K562 (cell line): ENCODE results near the gene APOL4. TPM values are rescaled to one million over a fixed set of nuclear protein-coding genes. Genes with fewer than 3 reads are reported as not detected.

Experiments used
- GATAD2B ChIP-seq: fragments of 450-650 bp; IDR thresholded peaks from 2 replicates; pipeline ENCODE4 v1.6.1; 2017; ENCODE audit warnings: mild to moderate bottlenecking, borderline replicate concordance
- HINFP ChIP-seq: fragments of 450-650 bp; conservative IDR thresholded peaks from 2 replicates; pipeline ENCODE4 v1.6.1; 2016; ENCODE audit warnings: missing genetic modification characterization, low read depth, mild to moderate bottlenecking, control low read depth, missing compliant biosample characterization
- MTA2 ChIP-seq: fragments of 450-650 bp; IDR thresholded peaks from 2 replicates; pipeline ENCODE4 v1.6.1; 2016; ENCODE audit warnings: low read depth
- MXI1 ChIP-seq: IDR thresholded peaks from 2 replicates; pipeline ENCODE4 v1.6.1; 2011; ENCODE audit warnings: low read depth, mild to moderate bottlenecking, improper control_type of control experiment, low read length
- POLR2G ChIP-seq: fragments of 200-400 bp; formaldehyde crosslinking; IDR thresholded peaks from 2 replicates; pipeline ENCODE4 v1.6.1; 2017; ENCODE audit warnings: low read depth, mild to moderate bottlenecking, antibody characterized with exemption, low read length, moderate library complexity
- RBFOX2 ChIP-seq: fragments of 200-400 bp; formaldehyde crosslinking; IDR thresholded peaks from 2 replicates; pipeline ENCODE4 v1.6.1; 2017; ENCODE audit warnings: low read depth, mild to moderate bottlenecking, low read length, moderate library complexity
- TAF9B ChIP-seq: fragments of 450-650 bp; IDR thresholded peaks from 2 replicates; pipeline ENCODE4 v1.6.1; 2018; ENCODE audit warnings: mild to moderate bottlenecking; ENCODE audit not compliant: partially characterized antibody
- TCF7L2 ChIP-seq: fragments of 150-350 bp; IDR thresholded peaks from 2 replicates; pipeline ENCODE4 v1.6.1; 2016; ENCODE audit warnings: low read depth, mild to moderate bottlenecking, low read length, moderate library complexity
- ZBTB2 ChIP-seq: fragments of 450-650 bp; IDR thresholded peaks from 2 replicates; pipeline ENCODE4 v1.6.1; 2016; ENCODE audit warnings: antibody characterized with exemption
- ZNF384 ChIP-seq: IDR thresholded peaks from 2 replicates; pipeline ENCODE4 v1.6.1; 2012; ENCODE audit warnings: low read depth, low read length, improper control_type of control experiment
- ZNF395 ChIP-seq: fragments of 200-800 bp; sonication (Bioruptor generic); IDR thresholded peaks from 2 replicates; pipeline ENCODE4 v1.6.1; 2017; ENCODE audit warnings: missing genetic modification characterization, missing compliant biosample characterization
- polyA plus RNA-seq, 8 experiments: library from polyadenylated mRNA; depleted of rRNA in 4 of 8; stranded (reverse) in 5 of 8; unstranded in 3 of 8; fragments of >200 nt; fragmentation: Nextera tagmentation in 2 of 8; fragmentation: Illumina TruSeq in 1 of 8; extraction: Ambion mirVana in 2 of 8; extraction: Trizol in 1 of 8; gene quantifications; 2 replicates each; pipeline versions ENCODE4 v1.2.1 to v1.2.3, GENCODE V29; 2011 to 2014; ENCODE audit warnings: inconsistent platforms in 1 of 8, missing spikeins in 1 of 8
- total RNA-seq, 7 experiments: library from RNA; depleted of rRNA in 6 of 7; stranded (reverse); fragments of >200 nt in 6 of 7; fragmentation: Illumina TruSeq in 2 of 7; extraction: Trizol in 2 of 7; gene quantifications; 2 replicates each; pipeline versions ENCODE4 v1.2.1 to v1.2.3, GENCODE V29; 2011 to 2021; ENCODE audit warnings: low replicate concordance in 1 of 7
- TF ChIP-seq, protein P1 (sequence below): sonication (generic); formaldehyde crosslinking; IDR thresholded peaks from 2 replicates; pipeline ENCODE4 v1.4.0; 2020; ENCODE audit warnings: mild to moderate bottlenecking, missing genetic modification reagents
- TF ChIP-seq, protein P2 (sequence below): sonication (generic); formaldehyde crosslinking; IDR thresholded peaks from 2 replicates; pipeline ENCODE4 v1.8.0; 2022; ENCODE audit warnings: mild to moderate bottlenecking, low read depth, missing genetic modification reagents
- TF ChIP-seq, protein P3 (sequence below): sonication (generic); formaldehyde crosslinking; IDR thresholded peaks from 2 replicates; pipeline ENCODE4 v1.9.0; 2022; ENCODE audit warnings: mild to moderate bottlenecking, missing genetic modification reagents

APOL4 gene
- total and polyA plus RNA-seq, 9 of the 15 experiments (the other 6 are each of a cell fraction or from before 2014, with no cell fraction given) = 6.5 to 15.0 (median 9.8) TPM

DNA sequence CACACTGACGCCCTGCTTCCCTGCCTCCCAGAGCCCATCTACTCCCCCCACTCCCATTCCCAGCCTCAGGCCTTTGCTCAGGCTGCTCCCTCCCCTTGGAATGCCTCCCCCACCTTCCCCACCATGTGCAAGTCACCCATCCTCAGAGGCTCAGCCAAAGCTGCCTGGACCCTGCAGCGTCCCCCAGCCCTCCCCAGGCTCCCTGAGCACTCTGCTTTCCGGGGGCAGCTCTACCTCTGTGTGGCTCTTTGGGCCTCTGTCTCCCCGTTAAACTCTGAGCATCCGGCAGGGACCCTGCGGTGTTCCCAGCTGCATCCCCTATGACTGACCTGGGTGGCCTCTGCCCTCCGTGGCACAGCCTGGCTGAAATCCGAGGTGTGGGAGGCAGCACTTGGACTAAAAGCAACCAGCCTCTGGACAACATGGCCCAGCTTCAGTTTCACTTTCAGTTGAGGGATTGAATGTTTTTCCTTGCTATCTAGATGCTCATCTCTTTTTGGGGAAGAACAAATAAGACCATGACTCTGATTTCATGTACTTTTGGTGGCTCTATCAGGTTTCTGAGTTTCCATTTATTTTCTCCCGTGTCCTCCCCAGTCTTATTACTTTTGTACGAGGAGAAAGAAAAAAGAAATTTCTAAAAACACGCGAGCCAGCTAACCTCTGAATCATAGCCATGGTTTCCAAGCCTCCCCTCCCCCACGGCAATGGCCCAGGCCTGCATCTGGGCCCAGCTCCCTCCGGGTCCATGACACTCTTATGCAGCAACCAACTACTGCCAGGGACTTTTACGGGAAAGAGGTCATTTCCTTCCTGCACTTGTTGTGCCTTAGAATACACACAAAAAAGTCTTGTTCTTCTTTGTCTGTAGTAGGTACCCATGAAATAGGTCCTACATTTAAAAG lies 44.8 kb downstream of the APOL4 start (continued):
- no peak for TF ChIP-seq ZBTB2
- TF ChIP-seq TCF7L2 = no peak
- TF ChIP-seq, protein P1, sequence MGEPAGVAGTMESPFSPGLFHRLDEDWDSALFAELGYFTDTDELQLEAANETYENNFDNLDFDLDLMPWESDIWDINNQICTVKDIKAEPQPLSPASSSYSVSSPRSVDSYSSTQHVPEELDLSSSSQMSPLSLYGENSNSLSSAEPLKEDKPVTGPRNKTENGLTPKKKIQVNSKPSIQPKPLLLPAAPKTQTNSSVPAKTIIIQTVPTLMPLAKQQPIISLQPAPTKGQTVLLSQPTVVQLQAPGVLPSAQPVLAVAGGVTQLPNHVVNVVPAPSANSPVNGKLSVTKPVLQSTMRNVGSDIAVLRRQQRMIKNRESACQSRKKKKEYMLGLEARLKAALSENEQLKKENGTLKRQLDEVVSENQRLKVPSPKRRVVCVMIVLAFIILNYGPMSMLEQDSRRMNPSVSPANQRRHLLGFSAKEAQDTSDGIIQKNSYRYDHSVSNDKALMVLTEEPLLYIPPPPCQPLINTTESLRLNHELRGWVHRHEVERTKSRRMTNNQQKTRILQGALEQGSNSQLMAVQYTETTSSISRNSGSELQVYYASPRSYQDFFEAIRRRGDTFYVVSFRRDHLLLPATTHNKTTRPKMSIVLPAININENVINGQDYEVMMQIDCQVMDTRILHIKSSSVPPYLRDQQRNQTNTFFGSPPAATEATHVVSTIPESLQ = no peak
- no peak for TF ChIP-seq HINFP
- no peak for TF ChIP-seq MXI1
- no peak for TF ChIP-seq TAF9B
- TF ChIP-seq, protein P2, sequence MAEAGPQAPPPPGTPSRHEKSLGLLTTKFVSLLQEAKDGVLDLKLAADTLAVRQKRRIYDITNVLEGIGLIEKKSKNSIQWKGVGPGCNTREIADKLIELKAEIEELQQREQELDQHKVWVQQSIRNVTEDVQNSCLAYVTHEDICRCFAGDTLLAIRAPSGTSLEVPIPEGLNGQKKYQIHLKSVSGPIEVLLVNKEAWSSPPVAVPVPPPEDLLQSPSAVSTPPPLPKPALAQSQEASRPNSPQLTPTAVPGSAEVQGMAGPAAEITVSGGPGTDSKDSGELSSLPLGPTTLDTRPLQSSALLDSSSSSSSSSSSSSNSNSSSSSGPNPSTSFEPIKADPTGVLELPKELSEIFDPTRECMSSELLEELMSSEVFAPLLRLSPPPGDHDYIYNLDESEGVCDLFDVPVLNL (CRISPR knock-in tag) = no peak
- TF ChIP-seq ZNF395 (CRISPR knock-in tag) = no peak; the same call in 1 of the 2 replicates
- TF ChIP-seq MTA2 = no peak
- no peak for TF ChIP-seq ZNF384
- TF ChIP-seq GATAD2B = no peak
- 0 out of 2 replicates have a peak, but pooled peaks have one; percentile 14 for TF ChIP-seq RBFOX2
- TF ChIP-seq POLR2G = no peak
- TF ChIP-seq, protein P3, sequence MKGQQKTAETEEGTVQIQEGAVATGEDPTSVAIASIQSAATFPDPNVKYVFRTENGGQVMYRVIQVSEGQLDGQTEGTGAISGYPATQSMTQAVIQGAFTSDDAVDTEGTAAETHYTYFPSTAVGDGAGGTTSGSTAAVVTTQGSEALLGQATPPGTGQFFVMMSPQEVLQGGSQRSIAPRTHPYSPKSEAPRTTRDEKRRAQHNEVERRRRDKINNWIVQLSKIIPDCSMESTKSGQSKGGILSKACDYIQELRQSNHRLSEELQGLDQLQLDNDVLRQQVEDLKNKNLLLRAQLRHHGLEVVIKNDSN (CRISPR knock-in tag) = no peak
